Astrocyte (in vitro differentiated cells and primary cell): Measurements from ENCODE around the gene HSF5. TPM values are rescaled to one million over a fixed set of nuclear protein-coding genes. Genes with fewer than 3 reads are reported as not detected.

Experiments
- DNase-seq: peaks from one replicate; pipeline ENCODE4 v3.0.0-alpha.2; 2010; ENCODE audit warnings: low read depth
- FAIRE-seq: peaks from 2 replicates; lab custom pipeline; 2011; peaks lifted over from hg19 to GRCh38; lab: Jason Lieb, UNC
- H2AFZ ChIP-seq: 2 replicates; pipeline ENCODE4 v1.6.0; 2012; ENCODE audit warnings: low read depth, low read length, inconsistent platforms
- H3K27ac ChIP-seq: 2 replicates; pipeline ENCODE4 v1.5.1; 2011; ENCODE audit warnings: low read depth, low read length, inconsistent platforms
- H3K27me3 ChIP-seq: 2 replicates; pipeline ENCODE4 v1.6.0; 2011; ENCODE audit warnings: low read length, inconsistent platforms; ENCODE audit not compliant: insufficient read depth
- H3K36me3 ChIP-seq: 2 replicates; pipeline ENCODE4 v1.5.1; 2011; ENCODE audit warnings: low read length, inconsistent platforms; ENCODE audit not compliant: insufficient read depth
- H3K4me1 ChIP-seq: 2 replicates; pipeline ENCODE4 v1.5.1; 2011; ENCODE audit warnings: low read length, inconsistent platforms; ENCODE audit not compliant: insufficient read depth
- H3K4me2 ChIP-seq: 2 replicates; pipeline ENCODE4 v1.6.0; 2012; ENCODE audit warnings: low read length, inconsistent platforms
- H3K4me3 ChIP-seq: 2 replicates; pipeline ENCODE4 v1.5.1; 2011; ENCODE audit warnings: low read depth, mild to moderate bottlenecking, low read length, inconsistent platforms; ENCODE audit not compliant: insufficient read depth
- H3K79me2 ChIP-seq: 2 replicates; pipeline ENCODE4 v1.6.0; 2012; ENCODE audit warnings: mild to moderate bottlenecking, low read length, inconsistent platforms; ENCODE audit not compliant: insufficient read depth
- H3K9ac ChIP-seq: 2 replicates; pipeline ENCODE4 v1.6.0; 2012; ENCODE audit warnings: mild to moderate bottlenecking, low read length, inconsistent platforms
- H3K9me3 ChIP-seq: 2 replicates; pipeline ENCODE4 v1.5.1; 2012; ENCODE audit warnings: low read depth, mild to moderate bottlenecking, low read length, inconsistent platforms; ENCODE audit not compliant: insufficient read depth
- H4K20me1 ChIP-seq: 2 replicates; pipeline ENCODE4 v1.6.0; 2012; ENCODE audit warnings: low read length, inconsistent platforms; ENCODE audit not compliant: insufficient read depth
- H3K27ac Mint-ChIP-seq: one replicate; pipeline ENCODE4 v1.8.0; 2021; ENCODE audit warnings: mild to moderate bottlenecking, mixed read lengths; ENCODE audit not compliant: unreplicated experiment
- H3K27me3 Mint-ChIP-seq: one replicate; pipeline ENCODE4 v1.8.0; 2021; ENCODE audit warnings: low read depth, mixed read lengths; ENCODE audit not compliant: unreplicated experiment
- H3K36me3 Mint-ChIP-seq: one replicate; pipeline ENCODE4 v1.8.0; 2021; ENCODE audit warnings: low read depth, mixed read lengths; ENCODE audit not compliant: unreplicated experiment
- H3K4me1 Mint-ChIP-seq: one replicate; pipeline ENCODE4 v1.8.0; 2021; ENCODE audit warnings: low read depth, mixed read lengths; ENCODE audit not compliant: unreplicated experiment
- H3K4me3 Mint-ChIP-seq: one replicate; pipeline ENCODE4 v1.8.0; 2021; ENCODE audit warnings: mild to moderate bottlenecking, moderate library complexity, mixed read lengths; ENCODE audit not compliant: unreplicated experiment
- H3K9me3 Mint-ChIP-seq: one replicate; pipeline ENCODE4 v1.8.0; 2021; ENCODE audit warnings: mild to moderate bottlenecking, mixed read lengths; ENCODE audit not compliant: unreplicated experiment
- EZH2 ChIP-seq: IDR thresholded peaks from 2 replicates; pipeline ENCODE4 v1.6.1; 2012; ENCODE audit warnings: mild to moderate bottlenecking, low read length, inconsistent platforms; ENCODE audit not compliant: insufficient read depth
- total RNA-seq: library from RNA; stranded (reverse); gene quantifications from 2 replicates; pipeline ENCODE4 v1.2.1, GENCODE V29; 2021
- TF ChIP-seq, protein P1 (sequence below): IDR thresholded peaks from 2 replicates; pipeline ENCODE4 v1.5.1; 2011; ENCODE audit warnings: low read depth, mild to moderate bottlenecking, inconsistent platforms, low read length, moderate library complexity; ENCODE audit not compliant: insufficient read depth

The HSF5 gene
- total RNA-seq, 1 donor from 2014 or later, result not detected

DNA sequence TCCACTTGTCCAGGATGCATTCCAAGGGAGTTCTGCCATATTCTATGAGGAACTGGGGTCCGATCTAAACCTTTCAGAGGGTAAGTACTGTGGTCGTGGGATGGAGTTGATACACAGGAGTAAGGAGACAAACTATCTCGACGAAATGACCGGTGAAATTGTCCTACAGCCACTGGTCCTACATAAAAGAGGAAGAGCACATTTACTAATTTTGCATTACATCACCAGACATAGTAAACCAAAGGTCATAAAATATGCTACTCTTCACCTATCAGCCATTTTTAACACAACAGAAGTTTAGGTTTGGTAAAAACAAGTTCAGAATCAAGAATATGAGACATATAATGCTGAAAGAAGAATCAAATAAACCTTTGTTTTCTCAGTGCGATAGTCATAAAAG, 8.1 kb downstream of the HSF5 start:
- no peaks in the 10 kb centered on the region for H3K36me3 Mint-ChIP-seq
- DNase-seq (no peak), FAIRE-seq (no peak)
- H3K4me3 ChIP-seq, result no peak overlapping the region
- peaks cover 2% of the 10 kb centered on the region for H3K27me3 Mint-ChIP-seq
- no peaks in the 10 kb centered on the region for H3K27me3 ChIP-seq
- no peaks in the 10 kb centered on the region for H4K20me1 ChIP-seq
- H3K36me3 ChIP-seq, result no peaks in the 10 kb centered on the region
- no peak overlapping the region for H3K9ac ChIP-seq
- no peaks in the 10 kb centered on the region for H3K9me3 ChIP-seq
- no peaks in the 10 kb centered on the region for H3K9me3 Mint-ChIP-seq
- H3K4me2 ChIP-seq, result no peak overlapping the region
- no peak overlapping the region for H3K4me3 Mint-ChIP-seq
- no peak overlapping the region for H3K27ac ChIP-seq
- H3K4me1 ChIP-seq, result no peaks in the 10 kb centered on the region
- no peak overlapping the region for H2AFZ ChIP-seq
- H3K27ac Mint-ChIP-seq, result no peak overlapping the region
- H3K4me1 Mint-ChIP-seq, result no peaks in the 10 kb centered on the region
- no peak for TF ChIP-seq EZH2
- TF ChIP-seq, protein P1, sequence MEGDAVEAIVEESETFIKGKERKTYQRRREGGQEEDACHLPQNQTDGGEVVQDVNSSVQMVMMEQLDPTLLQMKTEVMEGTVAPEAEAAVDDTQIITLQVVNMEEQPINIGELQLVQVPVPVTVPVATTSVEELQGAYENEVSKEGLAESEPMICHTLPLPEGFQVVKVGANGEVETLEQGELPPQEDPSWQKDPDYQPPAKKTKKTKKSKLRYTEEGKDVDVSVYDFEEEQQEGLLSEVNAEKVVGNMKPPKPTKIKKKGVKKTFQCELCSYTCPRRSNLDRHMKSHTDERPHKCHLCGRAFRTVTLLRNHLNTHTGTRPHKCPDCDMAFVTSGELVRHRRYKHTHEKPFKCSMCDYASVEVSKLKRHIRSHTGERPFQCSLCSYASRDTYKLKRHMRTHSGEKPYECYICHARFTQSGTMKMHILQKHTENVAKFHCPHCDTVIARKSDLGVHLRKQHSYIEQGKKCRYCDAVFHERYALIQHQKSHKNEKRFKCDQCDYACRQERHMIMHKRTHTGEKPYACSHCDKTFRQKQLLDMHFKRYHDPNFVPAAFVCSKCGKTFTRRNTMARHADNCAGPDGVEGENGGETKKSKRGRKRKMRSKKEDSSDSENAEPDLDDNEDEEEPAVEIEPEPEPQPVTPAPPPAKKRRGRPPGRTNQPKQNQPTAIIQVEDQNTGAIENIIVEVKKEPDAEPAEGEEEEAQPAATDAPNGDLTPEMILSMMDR, result no peak
- H3K79me2 ChIP-seq, result no peaks in the 10 kb centered on the region

DNA sequence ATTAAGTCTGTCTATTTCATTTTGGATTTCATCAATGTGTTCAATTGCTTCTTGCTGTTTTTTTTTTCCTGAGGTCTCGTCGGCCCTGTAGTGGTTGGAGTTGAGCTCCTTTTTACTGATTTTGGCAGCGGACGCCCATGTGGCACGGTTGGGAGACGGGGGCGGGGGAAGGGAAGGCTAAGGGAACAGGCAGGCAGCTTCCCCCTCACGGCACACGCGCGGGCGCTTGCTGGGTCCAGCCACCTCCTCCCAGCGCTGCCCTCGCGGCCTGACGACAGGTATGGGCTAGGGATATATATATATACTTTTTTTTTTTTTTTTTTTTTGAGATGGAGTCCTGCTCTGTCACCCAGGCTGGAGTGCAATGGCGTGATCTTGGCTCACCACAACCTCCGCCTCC, 11.4 kb downstream of the HSF5 start:
- H3K27me3 Mint-ChIP-seq, result peaks cover 2% of the 10 kb centered on the region
- H3K9me3 Mint-ChIP-seq, result no peaks in the 10 kb centered on the region
- no peak for DNase-seq
- H3K4me1 Mint-ChIP-seq, result no peaks in the 10 kb centered on the region
- no peaks in the 10 kb centered on the region for H3K36me3 ChIP-seq
- H3K4me1 ChIP-seq, result no peaks in the 10 kb centered on the region
- H3K27me3 ChIP-seq, result no peaks in the 10 kb centered on the region
- H3K4me3 ChIP-seq, result no peak overlapping the region
- H3K36me3 Mint-ChIP-seq, result no peaks in the 10 kb centered on the region
- H3K27ac ChIP-seq, result no peak overlapping the region
- no peak for FAIRE-seq
- no peaks in the 10 kb centered on the region for H3K79me2 ChIP-seq
- H3K4me3 Mint-ChIP-seq, result no peak overlapping the region
- H3K27ac Mint-ChIP-seq, result no peak overlapping the region
- TF ChIP-seq, protein P1, result no peak
- TF ChIP-seq EZH2, result no peak
- no peak overlapping the region for H3K9ac ChIP-seq
- no peaks in the 10 kb centered on the region for H3K9me3 ChIP-seq
- no peaks in the 10 kb centered on the region for H4K20me1 ChIP-seq
- H2AFZ ChIP-seq, result no peak overlapping the region
- H3K4me2 ChIP-seq, result no peak overlapping the region

DNA sequence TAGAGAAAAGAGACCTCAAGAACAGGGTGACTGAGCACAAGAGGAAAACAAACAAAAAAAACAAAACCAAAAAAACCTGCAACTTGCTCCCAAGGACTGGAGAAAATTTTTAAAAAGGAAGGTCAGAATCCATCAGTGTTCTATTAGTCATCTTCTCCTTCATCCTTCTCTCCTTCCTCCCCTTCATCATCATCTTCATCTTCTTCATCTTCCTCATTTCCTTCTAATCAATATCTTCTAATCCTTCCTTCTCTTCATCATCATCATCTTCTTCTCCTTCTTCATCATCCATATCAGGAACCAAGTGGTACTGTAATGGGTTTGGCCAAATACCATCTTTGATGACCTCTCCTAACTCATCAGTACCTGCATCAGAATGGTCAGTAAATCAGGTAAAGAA, 12.2 kb downstream of the HSF5 start:
- Mint-ChIP-seq H3K4me3 (no peak overlapping the region), H3K9me3 (no peaks in the 10 kb centered on the region), H3K27me3 (peaks cover 2% of the 10 kb centered on the region), H3K4me1 (no peaks in the 10 kb centered on the region), H3K27ac (no peak overlapping the region), H3K36me3 (no peaks in the 10 kb centered on the region)
- no peak overlapping the region for H3K4me3 ChIP-seq
- H3K79me2 ChIP-seq, result no peaks in the 10 kb centered on the region
- H3K36me3 ChIP-seq, result no peaks in the 10 kb centered on the region
- no peak overlapping the region for H2AFZ ChIP-seq
- no peak for FAIRE-seq
- H3K27me3 ChIP-seq, result no peaks in the 10 kb centered on the region
- DNase-seq, result no peak
- TF ChIP-seq, protein P1, result no peak
- no peak for TF ChIP-seq EZH2
- no peaks in the 10 kb centered on the region for H4K20me1 ChIP-seq
- H3K9ac ChIP-seq, result no peak overlapping the region
- H3K27ac ChIP-seq, result no peak overlapping the region
- H3K4me2 ChIP-seq, result no peak overlapping the region
- H3K9me3 ChIP-seq, result no peaks in the 10 kb centered on the region
- no peaks in the 10 kb centered on the region for H3K4me1 ChIP-seq
